ENCODE measurements around the gene SLC7A5.
A peak's percentile ranks its signal among the peaks of the same experiment; 100 is the strongest.
"Not testable (repeated sequence)": the region's sequence is repeated elsewhere in the genome, so short reads cannot be mapped to it uniquely, and the experiment has no call there.

The SLC7A5 gene

DNA sequence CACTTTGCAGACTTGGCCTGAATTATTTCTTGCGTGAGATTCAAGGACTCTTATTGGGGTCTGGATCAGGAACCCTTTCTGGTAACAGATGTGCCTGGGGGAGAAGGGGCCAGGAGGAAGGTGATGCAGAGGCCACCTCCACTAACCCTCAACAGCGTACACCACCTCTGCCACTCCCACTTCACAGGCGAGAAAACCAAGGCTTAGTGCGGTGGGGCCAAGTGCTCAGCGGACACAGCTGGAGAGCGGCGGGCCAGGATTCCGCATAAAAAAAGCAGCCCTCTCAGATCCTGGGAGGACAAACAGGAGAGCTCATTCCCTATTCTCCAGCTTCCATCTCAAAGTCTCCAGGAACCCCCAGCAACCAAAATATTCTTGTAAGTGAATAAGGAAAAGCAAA, 51.4 kb downstream of the SLC7A5 start:
- H3K4me1 ChIP-seq, result peaks cover 84% of the 10 kb centered on the region
- H3K4me3 ChIP-seq, result peak overlapping the region; percentile 29; the same call in 1 of the 2 replicates
- no peak overlapping the region for H3K9ac ChIP-seq
- no peak for TF ChIP-seq Cebpa-rat (IDR thresholded peaks at IDR 0.05)
- H3K27ac ChIP-seq, result peak overlapping the region; percentile 90
- no peaks in the 10 kb centered on the region for H4K20me1 ChIP-seq
- no peaks in the 10 kb centered on the region for H3K27me3 ChIP-seq
- H3K9me3 ChIP-seq, result peaks cover 21% of the 10 kb centered on the region
- H3K4me2 ChIP-seq, result no peak overlapping the region
- no peaks in the 10 kb centered on the region for H3K36me3 ChIP-seq

DNA sequence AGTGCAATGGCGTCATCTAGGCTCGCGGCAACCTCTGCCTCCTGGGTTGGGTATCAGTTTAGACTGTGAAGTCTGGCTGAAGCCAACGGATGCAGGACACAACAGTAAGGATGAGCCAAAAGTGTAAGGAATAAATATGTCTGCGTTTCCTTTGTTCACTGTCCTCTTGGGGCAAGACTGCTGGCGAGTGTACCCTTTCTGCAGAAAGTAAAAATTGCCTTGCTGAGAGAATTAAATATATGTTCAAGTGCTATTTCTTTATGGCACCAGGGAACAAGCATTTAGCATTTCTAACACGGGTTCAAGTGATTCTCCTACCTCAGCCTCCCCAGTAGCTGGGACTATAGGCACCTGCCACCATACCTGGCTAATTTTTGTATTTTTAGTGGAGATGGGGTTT, 51.9 kb downstream of the SLC7A5 start:
- not testable (repeated sequence) for H3K36me3 ChIP-seq, H3K27me3 ChIP-seq, H4K20me1 ChIP-seq, H3K9ac ChIP-seq
- Histone ChIP-seq H3K27ac (peak overlapping the region; percentile 90), H3K4me1 (peaks cover 84% of the 10 kb centered on the region), H3K4me2 (peak overlapping the region; percentile 68), H3K4me3 (peak overlapping the region; percentile 29; the same call in 1 of the 2 replicates), H3K9me3 (peaks cover 21% of the 10 kb centered on the region)

DNA sequence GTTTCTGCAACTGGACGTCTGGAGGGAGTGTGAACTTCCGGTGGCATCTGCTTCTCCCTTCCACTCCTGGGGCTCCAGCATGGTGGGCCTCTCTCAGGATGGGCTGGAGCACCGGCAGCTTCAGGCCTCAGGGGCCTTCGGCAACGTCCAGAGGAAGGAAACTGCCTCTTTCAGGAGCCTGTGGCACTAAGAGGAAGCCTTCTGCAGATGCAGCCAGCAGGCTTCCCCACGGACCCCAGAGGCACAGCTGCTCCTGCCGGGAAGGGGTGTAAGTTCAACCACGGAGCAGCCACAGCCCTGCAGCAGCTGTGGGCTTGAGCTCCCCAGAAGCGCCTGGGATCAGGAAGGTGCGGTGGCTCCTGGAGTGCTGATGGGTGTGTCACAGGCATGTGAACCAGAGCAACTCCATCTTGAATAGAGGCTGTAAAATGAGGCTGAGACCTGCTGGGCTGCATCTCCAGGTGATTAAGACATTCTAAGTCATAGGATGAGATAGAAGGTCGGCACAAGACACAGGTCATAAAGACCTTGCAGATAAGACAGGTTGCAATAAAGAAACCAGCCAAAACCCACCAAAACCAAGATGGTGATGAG, 52.7 kb downstream of the SLC7A5 start:
- no peak; the same call in 1 of the 2 replicates for TF ChIP-seq Cebpa-rat (IDR thresholded peaks at IDR 0.05)
- Histone ChIP-seq H3K27ac (peak overlapping the region; percentile 90), H3K9ac (peak overlapping the region; percentile 39), H3K36me3 (no peaks in the 10 kb centered on the region), H3K4me3 (no peak overlapping the region), H3K4me2 (peak overlapping the region; percentile 68), H3K27me3 (no peaks in the 10 kb centered on the region), H4K20me1 (no peaks in the 10 kb centered on the region), H3K9me3 (peaks cover 21% of the 10 kb centered on the region), H3K4me1 (peaks cover 84% of the 10 kb centered on the region)

DNA sequence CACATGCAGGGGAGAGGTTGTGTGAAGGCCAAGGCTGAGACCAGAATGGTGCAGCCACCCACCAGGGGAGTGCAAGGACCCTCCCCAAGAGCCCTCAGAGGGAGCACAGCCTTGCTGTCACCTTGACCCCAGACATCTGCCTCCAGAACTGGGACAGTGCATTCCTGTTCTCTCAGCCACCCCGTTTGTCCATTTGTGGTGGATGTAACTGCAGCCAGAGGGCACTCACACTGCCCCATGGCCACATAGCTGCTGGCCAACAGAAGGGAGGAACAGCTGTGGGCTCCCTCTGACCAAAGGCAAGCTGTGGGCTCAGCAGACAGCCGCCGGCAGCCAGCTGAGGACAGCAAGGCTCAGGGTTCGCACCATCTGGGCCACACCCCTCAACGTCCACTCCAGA, 53.7 kb downstream of the SLC7A5 start:
- no peak for TF ChIP-seq Cebpa-rat (IDR thresholded peaks at IDR 0.05)
- Histone ChIP-seq H3K9me3 (peaks cover 21% of the 10 kb centered on the region), H3K36me3 (no peaks in the 10 kb centered on the region), H3K27me3 (no peaks in the 10 kb centered on the region), H3K4me1 (peaks cover 84% of the 10 kb centered on the region), H3K4me3 (no peak overlapping the region), H4K20me1 (no peaks in the 10 kb centered on the region), H3K9ac (peak overlapping the region; percentile 39), H3K27ac (peak overlapping the region; percentile 90), H3K4me2 (peak overlapping the region; percentile 68)

DNA sequence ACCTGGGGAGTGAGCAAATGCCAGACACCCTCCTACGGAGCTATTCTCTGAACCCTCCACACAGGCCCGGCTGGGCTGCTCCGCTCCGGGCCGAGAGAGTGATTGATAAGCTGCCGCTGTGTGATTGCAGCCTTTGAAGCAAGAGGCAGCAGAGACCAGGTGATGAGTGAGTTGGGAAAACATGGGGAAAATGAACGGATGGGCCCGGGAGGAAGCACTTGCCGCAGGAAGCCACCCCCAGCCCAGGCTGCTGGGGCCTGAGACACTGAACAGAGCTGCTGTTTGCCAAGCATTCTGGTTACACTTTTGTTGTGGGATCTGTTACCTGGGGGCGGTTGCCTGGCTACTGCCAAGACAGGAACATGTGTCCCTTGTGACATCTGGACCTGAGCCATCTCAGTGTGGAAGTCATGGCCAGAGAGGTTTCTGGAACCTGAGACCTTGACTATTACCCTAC, 57.1 kb downstream of the SLC7A5 start:
- H3K4me1 ChIP-seq, result peaks cover 88% of the 10 kb centered on the region
- TF ChIP-seq Cebpa-rat (IDR thresholded peaks at IDR 0.05), result no peak
- 0 out of 2 replicates have a peak overlapping the region, but pooled peaks have one; percentile 19 for H3K9ac ChIP-seq
- H3K36me3 ChIP-seq, result no peaks in the 10 kb centered on the region
- no peaks in the 10 kb centered on the region for H3K27me3 ChIP-seq
- no peak overlapping the region for H3K4me3 ChIP-seq
- H3K4me2 ChIP-seq, result peak overlapping the region; percentile 94
- H3K27ac ChIP-seq, result peak overlapping the region; percentile 63
- H3K9me3 ChIP-seq, result peaks cover 3% of the 10 kb centered on the region
- no peaks in the 10 kb centered on the region for H4K20me1 ChIP-seq

DNA sequence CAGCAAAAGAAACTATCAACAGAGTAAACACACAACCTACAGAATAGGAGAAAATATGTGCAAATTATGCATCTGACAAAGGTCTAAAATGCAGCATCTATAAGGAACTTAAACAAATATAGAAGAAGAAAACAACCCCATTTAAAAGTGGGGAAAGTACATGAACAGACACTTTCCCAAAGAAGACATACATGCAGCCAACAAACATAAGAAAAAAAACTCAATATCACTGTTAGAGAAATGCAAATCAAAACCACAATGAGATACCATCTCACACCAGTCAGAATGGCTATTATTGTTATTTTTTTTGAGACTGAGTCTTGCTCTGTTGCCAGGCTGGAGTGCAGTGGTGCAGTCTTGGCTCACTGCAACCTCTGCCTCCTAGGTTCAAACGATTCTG, 57.9 kb downstream of the SLC7A5 start:
- H3K9me3 ChIP-seq, H3K27me3 ChIP-seq, H3K4me3 ChIP-seq, H4K20me1 ChIP-seq, H3K9ac ChIP-seq, H3K36me3 ChIP-seq: not testable (repeated sequence)
- peak overlapping the region; percentile 94 for H3K4me2 ChIP-seq
- H3K27ac ChIP-seq, result peak overlapping the region; percentile 45
- H3K4me1 ChIP-seq, result peaks cover 88% of the 10 kb centered on the region

DNA sequence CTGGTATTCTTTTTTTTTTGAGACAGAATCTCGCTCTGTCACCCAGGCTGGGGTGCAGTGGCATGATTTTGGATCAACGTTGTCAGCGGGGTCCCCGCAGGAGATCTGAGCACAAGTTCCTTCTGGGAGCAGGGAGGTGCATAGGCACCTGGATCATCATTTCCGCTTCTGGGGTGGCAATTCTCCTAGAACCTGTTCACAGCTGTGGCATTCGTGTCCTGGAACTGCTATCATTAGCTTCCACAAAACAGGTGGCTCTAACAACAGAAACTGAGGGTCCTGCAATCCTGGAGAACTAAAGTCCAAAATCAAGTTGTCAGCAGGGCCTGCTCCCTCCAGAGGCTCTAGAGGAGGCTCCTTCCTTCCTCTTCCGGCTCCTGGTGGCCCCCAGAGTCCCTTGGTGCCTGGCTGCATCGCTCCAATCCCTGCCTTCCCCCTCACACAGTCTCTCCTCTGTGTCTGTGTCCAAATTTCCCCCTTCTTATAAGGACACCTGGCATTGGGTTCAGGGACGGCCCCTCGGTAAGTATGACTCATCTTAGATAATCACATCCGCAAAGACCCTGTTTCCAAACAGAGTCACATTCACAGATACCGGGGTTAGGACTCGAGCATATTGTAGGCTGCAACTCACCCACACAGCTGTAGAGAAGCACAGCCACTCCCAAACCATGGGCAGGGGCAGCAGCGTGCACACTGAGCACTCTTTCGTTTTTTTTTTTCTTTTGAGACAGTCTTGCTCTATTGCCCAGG, 60.0 kb downstream of the SLC7A5 start:
- peaks cover 88% of the 10 kb centered on the region for H3K4me1 ChIP-seq
- peak overlapping the region; percentile 74 for H3K9ac ChIP-seq
- 0 out of 2 replicates have a peak overlapping the region, but pooled peaks have one; percentile 18 for H3K4me3 ChIP-seq
- no peaks in the 10 kb centered on the region for H3K36me3 ChIP-seq
- H3K27me3 ChIP-seq, result no peaks in the 10 kb centered on the region
- H3K9me3 ChIP-seq, result no peaks in the 10 kb centered on the region
- no peaks in the 10 kb centered on the region for H4K20me1 ChIP-seq
- H3K4me2 ChIP-seq, result peak overlapping the region; percentile 94
- peak overlapping the region; percentile 97 for H3K27ac ChIP-seq
- TF ChIP-seq Cebpa-rat (IDR thresholded peaks at IDR 0.05), result no peak

DNA sequence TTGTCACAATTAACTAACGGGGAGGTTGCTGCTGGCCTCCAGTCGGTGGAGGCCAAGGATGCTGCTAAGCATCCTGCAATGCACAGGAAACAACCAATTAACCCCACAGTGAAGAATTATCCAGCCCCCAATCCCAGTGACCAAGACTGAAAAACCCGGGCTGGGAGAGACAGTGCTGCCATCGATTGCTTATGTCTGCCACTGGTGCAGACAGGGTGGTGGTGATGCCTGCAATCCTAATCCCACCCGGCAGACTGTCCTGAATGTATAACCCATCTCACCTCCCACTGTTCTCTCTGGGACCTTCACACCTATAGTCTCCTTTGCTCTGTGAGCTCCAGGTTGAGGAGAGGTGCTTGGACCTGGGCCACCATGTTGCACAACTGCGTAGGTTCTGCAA, 61.2 kb downstream of the SLC7A5 start:
- Histone ChIP-seq H3K27me3 (no peaks in the 10 kb centered on the region), H3K4me2 (peak overlapping the region; percentile 94), H3K4me3 (no peak overlapping the region), H3K9me3 (no peaks in the 10 kb centered on the region), H3K36me3 (no peaks in the 10 kb centered on the region), H3K27ac (peak overlapping the region; percentile 97), H3K4me1 (peaks cover 98% of the 10 kb centered on the region), H4K20me1 (no peaks in the 10 kb centered on the region), H3K9ac (no peak overlapping the region)
- TF ChIP-seq Cebpa-rat (IDR thresholded peaks at IDR 0.05), result no peak

DNA sequence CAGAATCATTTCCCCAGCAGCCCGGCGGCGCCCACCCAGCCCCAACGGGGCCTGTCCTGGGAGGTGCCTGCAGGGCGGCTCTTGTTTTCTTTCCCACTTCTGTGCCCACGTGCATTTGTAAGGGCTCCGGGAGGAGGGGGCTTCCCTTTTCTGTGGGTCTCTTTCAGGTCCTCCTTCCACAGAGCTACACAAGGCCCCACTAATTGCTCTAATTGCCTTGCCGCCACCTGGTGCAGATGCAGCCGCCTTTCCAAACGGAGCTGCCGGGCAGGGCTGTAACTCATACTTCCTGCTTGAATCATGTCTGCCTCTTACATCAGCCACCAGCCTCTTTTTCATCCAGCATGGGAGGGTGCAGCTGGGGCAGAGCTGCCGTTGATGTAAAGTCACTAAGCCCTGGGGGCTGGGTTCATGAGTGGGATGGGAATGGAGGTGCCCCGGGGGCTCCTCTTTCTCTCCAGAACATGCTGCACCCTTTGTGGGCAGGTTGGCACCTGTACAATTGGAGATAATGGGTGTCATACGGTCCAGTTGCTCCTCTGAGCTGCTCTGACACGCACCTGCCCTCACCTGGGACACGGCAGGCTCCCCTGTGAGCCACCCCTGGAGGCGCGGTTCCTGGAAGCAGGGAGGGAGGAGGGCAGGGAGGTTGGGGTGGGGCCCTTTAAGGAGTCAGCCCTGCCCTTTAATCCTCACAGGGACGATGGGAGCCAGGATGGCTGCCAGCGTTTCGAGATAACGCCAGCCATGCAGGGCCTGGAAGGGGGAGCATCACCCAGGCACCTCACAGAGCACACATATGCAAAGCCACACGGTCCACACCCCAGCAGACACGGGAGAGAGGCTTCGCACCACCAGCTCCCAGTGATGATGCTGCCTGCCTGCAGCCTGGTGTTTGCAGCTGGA, 62.4 kb downstream of the SLC7A5 start:
- Histone ChIP-seq H3K9me3 (no peaks in the 10 kb centered on the region), H3K4me3 (peak overlapping the region; percentile 64), H3K4me2 (peak overlapping the region; percentile 94), H3K36me3 (no peaks in the 10 kb centered on the region), H3K27me3 (no peaks in the 10 kb centered on the region), H3K9ac (peak overlapping the region; percentile 88), H4K20me1 (no peaks in the 10 kb centered on the region), H3K27ac (peak overlapping the region; percentile 97), H3K4me1 (peaks cover 100% of the 10 kb centered on the region)
- TF ChIP-seq Cebpa-rat (IDR thresholded peaks at IDR 0.05), result 0 out of 2 replicates have a peak, but pooled peaks have one; percentile 32

Measured in BLaER1 (cell line).